GM18519 (cell line): ENCODE measurements around the gene PAX6.
"Not testable (repeated sequence)": the region's sequence is repeated elsewhere in the genome, so short reads cannot be mapped to it uniquely, and the experiment has no call there.

Experiments used
- ATAC-seq: cut with Tn5 transposase; IDR thresholded peaks from one replicate; pipeline ENCODE4 v1.9.1; 2021; ENCODE audit warnings: mild to moderate bottlenecking, moderate library complexity; ENCODE audit not compliant: unreplicated experiment, low FRiP score

The PAX6 gene

GRCh38 chr11:31779374-31779791, 31.7 kb downstream of the PAX6 start:
- ATAC-seq = no peak

DNA sequence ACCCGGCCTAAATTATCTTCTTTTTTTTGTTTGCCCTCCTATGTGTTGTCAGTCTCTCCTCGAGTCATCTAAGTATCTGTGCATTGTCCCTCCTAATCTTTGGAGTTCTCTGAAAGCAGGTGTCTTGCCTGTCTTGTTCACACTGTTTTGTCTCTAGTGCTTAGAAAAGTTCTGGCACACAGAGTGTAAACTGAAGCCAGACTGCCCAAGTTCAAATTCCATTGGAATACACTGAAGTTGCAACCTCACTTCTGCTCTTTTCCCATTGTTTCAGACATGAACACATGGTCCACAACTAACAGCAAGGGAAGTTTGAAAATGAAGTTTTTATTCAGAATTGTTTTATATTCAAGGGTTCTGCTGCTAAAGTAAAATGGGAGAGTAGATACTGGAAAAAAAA, 38.7 kb downstream of the PAX6 start:
- no peak for ATAC-seq

DNA sequence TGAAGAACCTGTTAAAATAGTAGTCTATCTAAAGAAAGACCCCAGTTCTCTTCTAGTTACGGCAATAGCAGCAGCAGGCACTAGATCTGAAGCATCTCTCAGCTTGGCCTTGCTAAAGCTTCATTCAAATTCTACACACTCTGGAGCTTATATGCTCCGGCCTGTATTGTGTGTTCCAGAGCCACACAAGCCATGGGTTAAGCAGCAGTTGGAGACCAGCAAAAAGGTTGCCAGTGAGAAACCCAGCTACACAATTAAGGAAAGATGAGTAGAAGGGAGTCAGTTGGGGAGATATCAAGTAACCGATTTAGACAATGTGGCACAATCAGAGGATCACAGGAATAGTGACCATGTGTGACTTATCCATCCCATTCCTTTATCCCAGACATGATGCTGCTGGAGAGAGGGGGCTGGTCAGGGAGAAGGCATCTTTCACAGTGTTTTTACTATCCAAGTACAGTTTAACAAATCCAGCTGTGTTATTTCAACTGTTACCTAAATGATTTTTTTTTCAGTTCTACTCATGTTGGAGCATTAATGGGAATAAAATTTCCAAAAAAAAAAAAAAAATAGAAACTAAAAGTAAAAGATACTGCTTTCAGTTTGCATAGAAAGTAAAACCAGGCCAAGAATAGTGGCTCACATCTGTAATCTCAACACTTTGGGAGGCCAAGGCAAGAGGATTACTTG, 41.0 kb downstream of the PAX6 start:
- ATAC-seq = no peak

GRCh38 chr11:31768749-31769640, 42.1 kb downstream of the PAX6 start:
- no peak for ATAC-seq

GRCh38 chr11:31767685-31768084, 43.4 kb downstream of the PAX6 start:
- ATAC-seq = no peak

DNA sequence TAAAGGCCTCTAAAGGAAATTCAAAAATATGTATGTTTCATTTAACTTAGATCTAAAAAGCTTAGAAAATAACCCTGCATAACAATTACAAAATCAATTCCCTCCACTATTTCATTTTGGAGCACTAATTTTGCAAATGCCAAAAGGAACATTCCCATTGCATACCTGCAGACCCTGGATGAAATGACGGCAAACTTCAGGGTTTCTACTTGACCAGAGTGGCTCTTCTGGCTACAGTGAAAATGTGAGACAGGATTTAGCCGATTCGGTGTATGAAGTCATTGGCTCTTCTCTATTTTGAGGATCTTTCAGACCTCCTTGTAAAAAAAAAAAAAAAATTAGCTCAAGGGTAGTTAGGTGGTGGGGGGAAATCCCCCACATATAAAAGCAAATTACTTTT, 44.1 kb downstream of the PAX6 start:
- ATAC-seq = no peak

DNA sequence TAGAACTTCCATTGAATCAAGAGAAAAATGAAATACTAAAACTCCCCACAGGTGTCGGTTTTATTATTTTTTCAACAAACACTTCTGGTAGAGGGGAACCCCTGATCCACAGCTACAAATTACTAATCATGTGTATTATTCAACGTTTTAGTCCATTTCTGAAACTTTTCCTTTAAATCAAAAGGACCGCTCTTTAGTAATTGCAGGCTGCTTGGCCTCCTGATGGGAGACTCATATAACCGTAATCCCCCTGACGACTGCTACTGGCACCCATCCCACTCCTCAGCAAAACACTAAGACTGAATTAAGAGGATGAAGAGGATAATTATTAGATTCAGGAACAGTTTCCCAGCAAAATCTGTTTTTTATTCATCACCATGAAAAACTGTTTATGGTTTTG, 46.4 kb downstream of the PAX6 start:
- no peak for ATAC-seq

DNA sequence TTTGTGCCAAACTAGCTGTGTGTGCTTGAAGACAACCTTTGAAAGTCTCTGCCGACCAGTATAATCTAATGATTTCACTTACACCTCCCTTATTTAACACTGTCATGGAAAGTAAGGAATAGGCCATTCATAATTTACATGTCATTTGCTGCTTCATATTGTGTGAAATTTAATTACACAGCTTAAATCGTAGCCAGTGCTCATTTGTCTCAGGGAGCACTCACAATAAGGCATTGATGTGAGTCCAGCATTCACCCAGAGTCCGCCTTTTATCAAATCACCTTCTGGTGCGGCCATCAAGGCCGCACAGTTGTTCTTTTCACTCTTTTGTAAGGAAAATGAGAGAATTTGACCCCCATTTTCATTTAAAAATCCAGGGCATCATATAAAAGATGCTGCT, 46.9 kb downstream of the PAX6 start:
- no peak for ATAC-seq

GRCh38 chr11:31763296-31763695, 47.8 kb downstream of the PAX6 start:
- ATAC-seq = no peak

GRCh38 chr11:31761636-31762035, 49.5 kb downstream of the PAX6 start:
- ATAC-seq = no peak

- no peak for ATAC-seq
These were observed 53.8 kb downstream of the PAX6 start for GRCh38 chr11:31757260-31757835.

DNA sequence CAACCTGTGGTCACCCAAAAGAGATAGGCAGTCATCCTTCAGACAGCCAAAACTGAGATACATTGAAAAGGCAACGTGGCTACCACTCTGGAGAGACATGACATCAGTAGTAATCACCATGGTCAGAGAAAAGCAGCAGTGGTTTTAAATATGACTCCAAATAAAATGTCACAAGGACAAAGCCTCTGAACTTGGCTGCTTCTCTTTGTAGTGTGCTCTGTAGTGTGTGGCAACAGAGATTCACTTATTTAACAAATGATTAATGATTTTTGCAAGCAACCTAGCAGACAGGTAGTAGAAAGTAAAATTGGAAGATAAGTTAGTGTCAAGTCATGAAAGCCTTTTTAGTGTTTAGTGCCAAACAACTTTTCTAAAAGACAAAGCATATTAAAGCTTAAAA, 63.5 kb downstream of the PAX6 start:
- no peak for ATAC-seq

- ATAC-seq = not testable (repeated sequence)
These were observed 70.3 kb downstream of the PAX6 start for GRCh38 chr11:31740731-31741368.

GRCh38 chr11:31740131-31740530, 71.0 kb downstream of the PAX6 start:
- ATAC-seq = no peak
